Activated T-helper 1 cell treated with anti-CD3 and anti-CD28 coated beads, Interleukin-2, amount 50 U/mL, for 16 hours (primary cell): Measurements from ENCODE around the gene PHF19.

Source experiments
- DNase-seq, 2 donors: peaks; one replicate each; pipeline ENCODE4 v3.0.0-alpha.2; 2020; ENCODE audit warnings: low read depth in 1 of 2, low spot score in 1 of 2

PHF19 gene

DNA sequence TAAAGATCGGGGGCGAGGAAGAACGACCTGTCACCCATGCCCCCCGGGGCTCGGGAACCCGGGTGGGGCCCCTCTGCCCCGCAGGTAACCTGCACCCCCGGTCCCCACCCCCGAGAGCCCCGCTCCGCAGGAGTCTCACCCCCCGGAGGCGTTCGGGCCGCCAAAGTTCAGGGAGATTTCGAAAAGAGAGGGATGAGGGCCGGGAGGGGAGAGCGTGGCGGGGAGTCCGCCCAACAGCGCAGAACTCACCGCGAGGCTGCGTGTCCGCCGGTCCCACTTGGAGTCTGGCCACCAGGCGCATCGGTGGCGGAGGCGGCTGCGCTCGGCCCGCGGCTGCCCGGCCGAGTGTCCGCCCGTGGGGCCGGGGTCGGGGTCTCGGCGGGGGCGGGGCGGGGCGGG is at the start of gene PHF19:
Gene PHF19, minus strand, starts transcription at position 347 of the 399 bp plus-strand sequence. CDS start 2,447 bp downstream, outside the sequence.
- no peak for DNase-seq

DNA sequence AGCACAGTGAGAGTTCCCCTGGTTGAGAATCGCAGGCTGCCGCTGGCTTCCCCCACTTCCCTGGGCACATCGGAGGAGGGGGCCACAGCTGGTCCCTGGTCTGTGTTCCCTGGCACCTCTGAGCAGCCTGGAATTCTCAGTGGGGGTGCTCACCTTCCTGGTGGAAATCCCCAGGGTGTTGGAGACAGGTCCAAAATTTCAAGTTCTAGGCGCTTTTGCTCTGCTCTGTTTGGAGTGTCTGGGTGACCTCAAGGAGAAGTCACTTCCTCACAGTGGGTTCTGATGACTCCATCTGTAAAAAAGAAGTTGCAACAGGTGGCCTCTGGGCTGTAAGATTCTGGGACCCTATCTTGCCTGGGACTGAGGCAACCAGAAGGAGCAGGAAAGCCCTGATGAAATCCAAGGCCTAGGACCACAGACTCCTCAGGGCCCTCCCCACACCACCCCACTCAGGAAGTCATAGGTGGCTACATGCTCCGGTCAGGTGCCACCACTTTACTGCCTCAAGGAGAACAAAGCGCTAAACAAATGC is 49.5 kb upstream of the PHF19 start, which contains the start of gene TRAF1:
Gene TRAF1, minus strand, starts transcription at position 400 of the 532 bp plus-strand sequence. CDS start 721 bp downstream, outside the sequence.
- DNase-seq: no peak

DNA sequence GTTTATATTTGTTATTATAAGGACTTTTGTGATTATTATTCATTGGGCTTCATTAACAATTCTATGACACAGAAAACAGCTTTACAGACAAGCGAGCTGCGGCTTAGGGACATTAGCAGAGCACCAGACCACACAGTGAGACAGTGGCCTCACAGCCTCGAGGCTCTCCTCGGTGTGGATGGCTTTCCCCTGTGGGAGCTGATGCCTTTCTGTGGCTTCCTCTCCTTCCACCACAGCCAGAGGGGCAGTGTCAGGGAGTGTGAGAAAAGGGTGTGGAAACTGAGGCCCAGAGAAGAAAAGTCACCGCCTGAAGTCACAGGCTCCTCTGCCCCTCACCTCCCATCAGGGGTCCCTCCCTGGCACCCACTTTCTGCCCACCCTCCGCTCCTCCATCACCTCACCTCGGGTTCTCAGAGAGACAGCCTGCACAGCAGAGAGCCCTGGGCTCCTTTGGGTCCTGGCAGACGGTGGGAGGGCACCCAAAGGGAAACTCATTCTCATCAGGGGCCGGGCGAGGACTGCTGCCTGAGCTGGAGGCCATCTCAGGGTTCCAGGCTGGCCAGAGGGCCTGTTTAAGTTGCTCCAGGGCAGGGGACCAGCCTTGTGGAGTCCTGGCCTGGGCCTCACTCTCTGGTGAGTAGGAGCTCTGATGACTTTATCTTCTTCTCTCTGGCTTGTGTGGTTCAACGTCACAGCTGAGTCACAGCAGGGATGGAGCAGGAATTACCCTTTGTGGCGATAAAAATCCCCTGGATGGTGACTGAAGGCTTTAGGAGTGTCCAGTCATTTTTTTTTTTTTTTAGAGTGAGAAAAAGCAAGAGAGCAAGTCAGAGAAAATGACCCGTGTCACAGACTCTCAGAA is 48.8 kb upstream of the PHF19 start:
- peak in 1 of 2 donors; percentile 68 for DNase-seq

DNA sequence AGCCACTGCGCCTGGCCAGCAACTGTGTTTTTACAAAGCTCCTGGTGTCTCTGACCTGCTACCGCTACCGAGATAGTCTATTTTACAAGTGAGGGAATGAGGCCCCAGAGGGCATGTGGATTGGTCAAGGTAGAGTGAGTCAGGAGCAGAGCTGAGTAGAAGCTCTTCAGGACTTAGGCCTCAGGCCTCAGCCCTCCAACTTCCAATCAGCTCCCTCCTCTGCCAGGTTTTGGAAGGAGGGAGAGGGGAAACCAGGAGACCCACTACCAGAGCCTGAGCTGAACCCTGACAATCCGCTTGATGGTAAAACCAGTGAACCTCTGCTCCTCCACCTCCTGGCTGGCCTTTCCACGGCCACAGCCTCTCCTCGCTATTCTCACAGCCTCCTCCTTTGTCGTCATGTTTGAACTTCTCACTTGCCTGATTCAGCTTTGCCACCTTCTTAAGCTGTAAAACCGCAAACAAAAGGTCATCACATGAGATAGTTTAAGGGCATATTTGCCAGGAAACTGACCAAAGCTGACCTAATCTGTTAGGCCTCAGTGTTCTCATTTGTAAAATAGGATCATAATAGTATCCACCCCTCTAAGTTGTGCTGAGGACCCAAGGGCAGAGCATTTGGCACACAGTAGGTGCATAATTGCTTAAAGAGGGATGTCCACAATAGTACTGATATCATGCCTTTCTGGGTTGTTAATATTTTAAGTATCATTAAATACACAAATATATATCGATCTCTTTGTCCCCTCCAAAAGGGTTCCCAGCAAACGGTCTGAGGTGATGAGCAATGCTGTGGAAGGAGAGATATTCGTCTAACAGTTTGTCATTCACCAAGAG is 47.9 kb upstream of the PHF19 start:
- DNase-seq: no peak

DNA sequence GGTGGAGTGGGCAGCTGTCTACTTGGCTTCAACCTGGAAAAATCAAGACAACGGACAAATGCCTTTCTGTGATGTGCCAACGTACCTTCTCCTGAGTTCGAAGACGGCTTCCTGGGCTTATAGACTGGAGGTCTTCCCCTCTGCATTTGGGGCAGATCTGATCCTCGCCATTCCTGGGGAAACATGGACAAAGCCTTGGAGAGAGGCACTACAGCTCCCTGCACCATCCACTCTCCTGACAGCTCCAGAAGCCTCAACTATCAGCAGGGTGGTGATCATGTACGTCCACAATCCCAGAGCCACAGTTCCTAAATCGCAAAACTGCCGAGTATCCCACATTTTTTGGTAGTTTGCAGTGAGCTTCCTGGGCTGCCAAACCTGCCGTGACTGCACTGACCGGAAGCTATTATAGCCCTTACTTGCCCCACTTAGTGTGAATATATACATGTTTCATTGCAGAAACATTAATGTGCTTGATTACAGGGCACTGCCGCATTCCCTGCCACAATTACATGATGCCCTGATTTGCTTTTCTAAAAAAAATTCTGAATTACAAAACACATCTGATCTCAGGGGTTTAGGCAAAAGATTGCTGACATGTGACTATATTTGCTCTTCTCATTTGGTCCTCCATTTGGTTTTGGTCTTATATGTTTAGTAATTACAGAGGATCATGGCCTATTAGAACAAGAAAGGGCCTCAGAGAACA is 46.8 kb upstream of the PHF19 start:
- no peak for DNase-seq

DNA sequence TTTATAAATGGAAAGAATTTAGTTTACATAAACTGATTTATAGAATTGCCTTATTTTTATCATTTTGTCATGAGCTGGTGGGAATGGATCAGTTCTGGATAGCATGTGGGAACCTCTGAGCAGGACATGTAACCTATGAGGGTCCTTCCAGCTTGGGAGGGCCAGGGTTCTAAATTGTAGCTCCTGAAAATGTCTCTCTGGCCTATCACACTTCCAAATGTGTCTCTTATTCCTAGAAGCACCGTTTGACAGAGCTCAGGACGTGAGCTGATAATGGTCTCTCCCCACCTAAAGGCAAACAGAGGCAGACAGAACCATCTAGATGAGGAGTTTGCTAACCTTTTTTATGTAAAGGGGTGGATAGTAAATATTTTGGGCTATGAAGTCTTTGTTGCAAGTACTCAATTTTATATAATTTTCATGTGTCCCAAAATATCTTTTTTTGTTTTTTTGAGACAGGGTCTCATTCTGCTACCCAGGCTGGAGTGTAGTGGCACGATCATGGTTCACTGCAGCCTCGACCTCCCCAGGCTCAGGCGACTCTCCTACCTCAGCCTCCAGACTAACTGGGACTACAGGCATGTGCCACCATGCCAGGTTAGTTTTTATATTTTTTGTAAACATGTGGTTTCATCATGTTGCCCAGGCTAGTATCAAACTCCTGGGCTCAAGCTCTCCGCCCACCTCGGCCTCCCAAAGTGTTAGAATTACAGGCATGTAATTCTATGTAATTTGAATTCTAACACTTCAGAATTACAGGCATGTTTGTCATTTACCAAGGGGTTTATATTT is 45.6 kb upstream of the PHF19 start:
- DNase-seq: no peak

DNA sequence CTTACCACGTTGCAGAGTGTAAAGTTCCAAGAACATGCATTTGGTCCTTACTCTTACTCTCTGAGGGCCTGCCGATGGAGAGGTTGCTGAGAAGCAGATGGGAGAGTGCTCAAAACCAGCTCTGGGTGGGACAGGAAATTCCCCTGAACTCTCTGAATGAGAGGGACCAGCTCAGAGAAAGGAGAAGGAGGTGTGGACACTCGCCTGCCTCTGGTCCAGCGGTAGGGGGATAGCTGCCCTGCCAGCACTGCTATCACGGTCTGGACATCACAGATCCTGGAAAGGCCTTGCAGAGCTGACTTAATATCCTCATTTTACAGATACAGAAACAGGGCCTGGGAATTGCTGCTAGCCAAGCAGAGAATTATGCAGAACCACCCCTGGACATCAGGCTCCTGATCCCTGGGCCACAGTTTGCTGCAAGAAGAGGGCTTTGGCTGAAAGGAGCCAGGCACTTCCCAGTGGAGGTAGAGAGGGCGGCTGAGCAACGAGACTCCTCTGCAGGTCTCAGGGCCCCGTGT is 44.7 kb upstream of the PHF19 start:
- no peak for DNase-seq

DNA sequence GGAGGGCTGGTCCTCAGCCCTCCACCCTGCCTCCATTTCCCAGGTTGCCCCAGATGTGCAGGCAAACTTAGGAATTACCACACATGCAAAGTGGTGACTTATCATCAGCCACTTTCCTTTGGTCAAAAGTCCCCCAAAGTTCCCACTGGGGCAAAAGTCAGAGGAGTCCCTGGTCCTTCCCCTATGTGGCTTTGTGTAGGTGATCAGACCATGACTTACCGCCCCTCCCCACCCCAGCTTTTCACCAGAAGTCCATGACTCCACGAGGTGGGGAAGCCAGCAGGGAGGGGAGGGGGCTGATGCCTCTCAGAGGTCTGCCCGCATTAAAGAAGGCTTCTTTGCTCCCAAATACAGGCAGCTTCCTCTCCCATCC is 43.8 kb upstream of the PHF19 start:
- DNase-seq: no peak

DNA sequence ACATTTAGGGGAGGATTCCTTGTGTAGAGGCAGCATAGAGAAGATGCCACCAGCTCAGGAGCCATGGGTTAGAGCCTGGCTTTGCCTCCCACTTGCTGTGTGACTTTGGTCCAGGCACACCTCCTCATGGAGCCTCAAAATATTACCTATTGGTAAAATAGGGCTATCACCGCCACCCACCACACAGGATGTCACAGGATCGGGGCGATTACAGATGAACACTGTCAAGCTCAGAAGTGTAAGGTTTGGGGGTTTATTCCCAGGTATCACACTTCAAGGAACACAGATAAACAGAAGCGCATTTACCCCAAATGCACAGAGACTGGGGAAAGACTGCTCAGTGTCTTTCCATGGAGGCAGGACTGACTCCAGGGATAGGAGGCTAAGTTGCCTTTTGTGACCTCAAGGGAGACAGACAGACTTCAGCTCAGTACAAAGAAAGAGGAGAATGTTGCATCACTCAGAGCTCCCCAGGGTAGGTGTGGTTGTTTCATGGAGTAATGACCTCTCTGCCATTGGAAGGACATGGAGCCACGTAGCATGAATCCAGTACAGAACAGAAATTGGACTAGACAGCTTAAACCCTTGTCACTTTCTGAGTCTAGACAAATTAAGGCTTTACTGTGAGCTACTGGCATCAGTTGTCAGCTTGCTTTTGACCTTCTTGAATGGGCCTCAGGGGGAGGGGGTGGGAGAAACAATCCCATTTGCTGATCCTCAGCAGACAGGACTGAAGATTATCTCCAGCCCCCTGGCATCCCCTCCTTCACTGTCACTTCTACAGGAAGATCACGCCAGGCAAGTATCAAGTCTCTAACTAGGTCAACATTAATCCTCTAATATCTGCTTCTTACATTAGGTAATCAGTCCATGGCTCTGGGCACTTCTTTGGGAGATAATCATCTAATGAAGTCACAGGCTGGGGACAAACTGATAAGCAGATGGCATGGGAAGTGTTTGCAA is 43.1 kb upstream of the PHF19 start:
- no peak for DNase-seq

DNA sequence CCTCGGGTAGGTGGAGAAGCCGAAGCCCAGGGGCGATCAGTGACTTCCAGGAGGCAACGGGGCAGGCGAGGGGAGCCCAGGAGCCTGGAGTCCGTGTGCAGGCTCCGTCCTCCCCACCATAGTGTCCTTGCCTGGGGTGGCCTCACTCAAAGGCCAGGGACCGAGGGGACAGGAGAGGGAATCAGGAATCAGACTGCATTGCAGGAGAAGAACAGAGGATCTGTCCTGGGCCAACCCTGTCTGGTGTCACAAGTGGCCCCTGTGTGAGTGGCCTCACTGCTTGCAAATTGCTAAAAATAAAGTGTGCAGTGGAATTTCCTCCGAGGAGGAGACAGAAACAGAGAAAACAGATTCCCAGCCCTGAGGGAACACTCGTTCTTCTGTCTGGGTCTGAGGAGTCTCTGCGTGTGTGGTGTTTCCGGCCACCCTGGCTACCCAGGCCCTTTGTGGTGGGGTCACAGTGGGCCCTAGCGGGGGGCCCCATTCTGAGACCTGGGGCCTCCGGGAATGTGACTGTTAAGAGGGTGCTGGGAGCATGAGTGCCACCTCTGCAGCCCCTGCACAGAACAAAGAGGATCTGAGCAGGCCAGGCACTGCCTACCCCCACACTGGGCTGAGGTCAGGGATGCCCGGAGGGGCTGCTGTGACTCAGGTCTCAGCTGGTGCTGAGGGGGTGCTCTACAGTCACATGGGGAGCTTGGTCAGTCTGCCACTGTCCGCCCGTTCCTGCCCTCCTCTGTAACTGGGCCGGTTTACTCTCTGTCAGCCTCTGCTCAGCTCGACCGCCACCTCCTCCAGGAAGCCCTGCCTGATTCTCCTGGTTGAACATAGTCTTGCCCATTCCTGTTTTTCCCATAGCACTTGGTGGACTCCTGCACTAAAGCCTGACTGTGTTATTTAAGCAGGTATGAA is 42.2 kb upstream of the PHF19 start:
- DNase-seq: no peak

DNA sequence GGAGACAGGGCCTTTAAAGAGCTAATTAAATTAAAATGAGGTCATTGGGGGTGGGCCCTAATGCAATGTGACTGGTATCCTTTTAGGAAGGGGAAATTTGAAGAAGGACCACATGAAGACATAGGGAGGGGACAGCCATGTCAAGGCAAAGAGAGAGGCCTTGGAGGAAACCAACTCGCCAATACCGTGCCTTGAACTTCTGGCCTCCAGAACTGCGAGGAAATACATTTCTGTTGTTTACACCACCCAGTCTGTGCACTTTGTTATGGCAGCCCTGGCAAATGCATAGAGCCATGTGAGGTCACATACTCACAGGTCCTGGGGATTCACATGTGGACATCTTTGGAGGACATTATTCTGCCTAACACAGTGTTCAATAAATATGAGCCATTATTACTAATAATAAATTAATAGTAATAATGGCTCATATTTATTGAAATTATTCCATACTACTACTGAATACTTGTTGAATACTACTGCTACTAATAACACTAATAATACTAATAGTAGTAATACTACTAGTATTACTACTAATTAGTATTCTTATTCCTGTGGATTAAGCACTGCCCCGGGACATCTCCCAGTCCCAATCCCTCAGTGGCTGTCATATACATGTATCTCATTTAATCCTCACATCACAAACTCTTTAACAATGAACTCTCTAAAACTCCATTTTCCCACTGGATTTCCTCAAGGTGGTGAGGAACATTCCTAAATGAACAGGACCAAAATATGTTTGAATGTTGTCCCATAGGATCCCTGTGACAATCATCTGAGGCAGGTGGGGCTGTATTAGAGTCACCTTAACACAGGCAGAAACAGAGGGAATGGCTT is 41.2 kb upstream of the PHF19 start:
- no peak for DNase-seq

DNA sequence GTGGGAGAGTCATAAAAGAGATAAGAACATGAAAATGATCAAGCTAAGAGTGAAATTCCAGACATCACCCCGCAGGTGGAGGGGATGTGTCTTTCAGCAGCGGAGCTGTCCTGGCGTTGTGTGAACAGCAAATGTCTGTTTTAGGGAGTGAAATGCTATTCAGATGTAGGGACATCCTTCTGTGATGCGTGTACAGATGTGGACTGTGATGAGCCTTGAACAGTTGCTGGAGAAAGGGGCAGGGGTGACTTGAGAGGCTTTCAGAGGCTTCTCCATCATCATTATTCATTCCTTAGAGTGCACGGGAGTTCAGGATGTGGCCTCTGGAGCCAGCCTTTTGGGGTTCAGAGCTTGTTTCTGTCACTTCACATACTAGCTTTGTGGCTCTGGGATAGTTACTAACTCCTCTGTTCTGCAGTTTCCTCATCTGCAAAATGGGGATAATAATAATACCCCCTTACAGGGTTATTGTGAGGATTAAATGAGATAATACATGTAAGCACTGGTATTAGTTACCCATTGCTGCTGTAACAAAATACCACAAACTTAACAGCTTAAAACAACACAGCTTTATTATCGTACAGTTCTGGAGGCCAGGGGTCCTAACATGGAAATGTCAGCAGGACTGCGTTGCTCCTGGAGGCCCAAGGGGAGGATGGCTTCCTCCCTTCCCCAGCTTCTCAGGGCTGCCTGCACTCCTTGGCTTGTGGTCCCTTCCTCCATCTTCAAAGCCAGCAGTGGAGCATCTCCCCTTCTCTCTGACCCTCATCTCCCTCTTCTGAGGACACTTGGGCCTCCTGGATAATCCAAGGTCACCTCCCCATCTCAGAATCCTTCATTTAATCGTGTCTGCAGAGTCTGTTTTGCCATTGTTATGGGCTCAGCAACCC is 40.2 kb upstream of the PHF19 start:
- DNase-seq: no peak

DNA sequence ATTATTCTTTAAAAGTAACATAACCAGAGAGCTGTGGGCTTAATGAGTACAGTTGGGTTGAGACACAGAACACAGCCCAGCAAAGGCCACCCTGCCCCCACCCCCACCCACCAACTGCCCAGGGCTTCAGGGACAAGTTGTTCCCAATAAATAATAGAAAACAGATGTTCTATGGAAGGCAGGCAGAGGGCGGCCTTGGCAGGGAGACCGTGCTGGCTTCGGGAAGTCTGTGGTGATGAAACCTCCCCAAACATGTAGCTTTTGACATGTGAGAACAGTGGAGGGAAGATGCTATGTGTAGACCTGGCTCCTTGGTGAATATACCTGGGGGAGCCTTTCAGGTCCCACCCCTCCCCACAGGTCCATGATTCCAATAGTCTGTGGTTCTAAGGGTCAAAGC is 39.6 kb upstream of the PHF19 start:
- DNase-seq: no peak

DNA sequence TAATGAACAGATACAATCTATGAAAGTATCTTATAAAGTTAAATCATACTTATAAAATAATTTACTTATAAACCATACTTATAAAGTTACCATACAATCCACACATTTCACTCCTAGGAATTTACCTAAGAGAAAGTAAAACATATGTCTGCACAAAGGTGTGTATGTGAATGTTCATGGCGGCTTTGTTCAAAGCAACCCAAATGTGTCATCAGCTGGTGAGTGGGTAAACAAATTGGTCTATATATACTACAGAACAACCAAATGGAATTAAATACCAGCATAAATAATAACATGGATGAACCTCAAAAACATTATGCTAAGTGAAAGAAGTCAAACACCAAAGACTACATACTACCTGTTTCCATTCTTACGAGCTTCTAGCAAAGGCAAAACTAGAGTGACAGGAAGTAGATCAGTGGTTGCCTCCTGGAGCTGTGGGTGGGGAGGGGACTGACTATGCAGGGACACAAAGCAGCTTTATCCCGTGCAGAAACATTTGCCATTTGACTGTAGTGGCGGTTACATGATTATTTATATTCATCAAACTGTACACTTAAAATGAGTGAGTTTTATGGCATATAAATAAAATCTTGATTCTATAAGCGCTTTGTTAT is 39.0 kb upstream of the PHF19 start:
- DNase-seq: no peak

DNA sequence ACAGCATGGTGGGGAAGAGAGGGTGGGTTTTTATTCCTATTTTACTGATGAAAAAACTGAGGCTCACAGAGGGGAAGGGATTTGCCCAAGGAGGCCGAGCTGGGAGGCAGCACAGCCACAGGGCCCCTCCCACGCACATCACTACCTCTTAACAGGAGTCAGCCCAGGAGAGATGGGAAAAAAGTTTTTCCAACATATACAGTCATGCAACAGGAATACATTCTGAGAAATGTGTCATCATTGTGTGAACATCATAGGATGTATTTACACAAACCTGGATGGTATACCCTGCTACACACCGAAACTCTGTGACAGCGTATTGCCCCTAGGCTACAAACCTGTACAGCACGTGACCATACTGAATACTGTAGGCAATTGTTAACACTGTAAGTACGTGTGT is 38.0 kb upstream of the PHF19 start:
- DNase-seq: no peak

DNA sequence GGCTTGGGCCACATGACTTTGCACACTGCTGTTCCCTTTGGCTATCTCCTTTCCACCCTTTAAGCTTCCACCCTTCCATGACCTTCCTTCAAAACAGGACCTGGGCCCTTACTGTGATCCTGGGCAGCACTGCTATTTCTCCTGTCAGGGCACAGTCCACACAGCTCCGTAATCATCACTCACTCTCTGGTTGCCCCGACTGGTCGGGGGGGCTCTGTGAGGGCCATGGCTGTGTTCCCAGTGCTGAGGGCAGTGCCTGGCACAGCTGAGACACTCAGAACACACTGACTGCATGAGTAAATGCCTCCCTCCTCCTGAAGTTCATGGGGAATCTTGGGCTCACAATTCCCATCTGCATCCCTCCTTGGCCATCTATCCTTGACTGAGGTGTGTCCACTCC is 37.4 kb upstream of the PHF19 start:
- DNase-seq: no peak
